K562 (cell line): ENCODE results near the gene MAP2K7. TPM values are rescaled to one million over a fixed set of nuclear protein-coding genes. Genes with fewer than 3 reads are reported as not detected.

ENCODE experiments used
- ARID3B ChIP-seq: fragments of 250-450 bp; sonication (Bioruptor Pico); IDR thresholded peaks from 2 replicates; pipeline ENCODE4 v1.4.0; 2020; ENCODE audit warnings: borderline replicate concordance
- CBX2 ChIP-seq: fragments of 200-600 bp; sonication (generic); IDR thresholded peaks from one replicate; pipeline ENCODE4 v1.6.1; 2012; ENCODE audit warnings: mild to moderate bottlenecking, low read length, inconsistent platforms; ENCODE audit not compliant: insufficient read depth, poor library complexity, severe bottlenecking
- CBX3 ChIP-seq, 2 experiments: IDR thresholded peaks; 1 replicate in 1 of 2; 2 replicates in 1 of 2; pipeline ENCODE4 v1.6.1; 2012; ENCODE audit warnings: inconsistent platforms in 2 of 2, low read length in 2 of 2, borderline replicate concordance in 1 of 2, control low read depth in 1 of 2
- EGR1 ChIP-seq: fragments of 450-650 bp; conservative IDR thresholded peaks from 2 replicates; pipeline ENCODE4 v1.6.1; 2017; ENCODE audit warnings: mild to moderate bottlenecking
- EP400 ChIP-seq: fragments of 450-650 bp; IDR thresholded peaks from 2 replicates; pipeline ENCODE4 v1.6.1; 2017; ENCODE audit warnings: antibody characterized with exemption, mild to moderate bottlenecking, moderate library complexity
- GTF2E2 ChIP-seq: fragments of 200-800 bp; sonication (Bioruptor generic); IDR thresholded peaks from 2 replicates; pipeline ENCODE4 v1.6.1; 2016; ENCODE audit warnings: missing genetic modification characterization, missing compliant biosample characterization
- HNRNPL ChIP-seq: fragments of 200-400 bp; formaldehyde crosslinking; IDR thresholded peaks from 2 replicates; pipeline ENCODE4 v1.6.1; 2017; ENCODE audit warnings: low read depth, mild to moderate bottlenecking, low read length
- MLLT1 ChIP-seq, 2 experiments: fragments of 450-650 bp; IDR thresholded peaks; 2 replicates each; pipeline ENCODE4 v1.6.1; 2016
- XRCC5 ChIP-seq: fragments of 200-400 bp; formaldehyde crosslinking; IDR thresholded peaks from 2 replicates; pipeline ENCODE4 v1.6.1; 2017; ENCODE audit warnings: low read depth, mild to moderate bottlenecking, low read length
- ZNF174 ChIP-seq: fragments of 250-450 bp; sonication (Bioruptor Pico); IDR thresholded peaks from 2 replicates; pipeline ENCODE4 v1.4.0; 2020; ENCODE audit warnings: mild to moderate bottlenecking
- ZNF253 ChIP-seq: fragments of 250-450 bp; sonication (Bioruptor Pico); conservative IDR thresholded peaks from 2 replicates; pipeline ENCODE4 v1.6.1; 2021; ENCODE audit warnings: mild to moderate bottlenecking
- ZNF324 ChIP-seq: fragments of 250-450 bp; sonication (Bioruptor Pico); IDR thresholded peaks from 2 replicates; pipeline ENCODE4 v1.4.0; 2020; ENCODE audit warnings: mild to moderate bottlenecking
- ZNF830 ChIP-seq: fragments of 250-450 bp; sonication (Bioruptor Pico); IDR thresholded peaks from 2 replicates; pipeline ENCODE4 v1.5.0; 2021; ENCODE audit warnings: mild to moderate bottlenecking
- polyA plus RNA-seq, 8 experiments: library from polyadenylated mRNA; depleted of rRNA in 4 of 8; stranded (reverse) in 5 of 8; unstranded in 3 of 8; fragments of >200 nt; fragmentation: Nextera tagmentation in 2 of 8; fragmentation: Illumina TruSeq in 1 of 8; extraction: Ambion mirVana in 2 of 8; extraction: Trizol in 1 of 8; gene quantifications; 2 replicates each; pipeline versions ENCODE4 v1.2.1 to v1.2.3, GENCODE V29; 2011 to 2014; ENCODE audit warnings: inconsistent platforms in 1 of 8, missing spikeins in 1 of 8
- total RNA-seq, 7 experiments: library from RNA; depleted of rRNA in 6 of 7; stranded (reverse); fragments of >200 nt in 6 of 7; fragmentation: Illumina TruSeq in 2 of 7; extraction: Trizol in 2 of 7; gene quantifications; 2 replicates each; pipeline versions ENCODE4 v1.2.1 to v1.2.3, GENCODE V29; 2011 to 2021; ENCODE audit warnings: low replicate concordance in 1 of 7
- TF ChIP-seq, protein P1 (sequence below): fragments of 450-650 bp; IDR thresholded peaks from 2 replicates; pipeline ENCODE4 v1.6.1; 2016; ENCODE audit warnings: mild to moderate bottlenecking, moderate library complexity

MAP2K7 gene
- total and polyA plus RNA-seq, 9 of the 15 experiments (the other 6 are each of a cell fraction or from before 2014, with no cell fraction given): 0.51 to 45.8 (median 14.1) TPM

DNA sequence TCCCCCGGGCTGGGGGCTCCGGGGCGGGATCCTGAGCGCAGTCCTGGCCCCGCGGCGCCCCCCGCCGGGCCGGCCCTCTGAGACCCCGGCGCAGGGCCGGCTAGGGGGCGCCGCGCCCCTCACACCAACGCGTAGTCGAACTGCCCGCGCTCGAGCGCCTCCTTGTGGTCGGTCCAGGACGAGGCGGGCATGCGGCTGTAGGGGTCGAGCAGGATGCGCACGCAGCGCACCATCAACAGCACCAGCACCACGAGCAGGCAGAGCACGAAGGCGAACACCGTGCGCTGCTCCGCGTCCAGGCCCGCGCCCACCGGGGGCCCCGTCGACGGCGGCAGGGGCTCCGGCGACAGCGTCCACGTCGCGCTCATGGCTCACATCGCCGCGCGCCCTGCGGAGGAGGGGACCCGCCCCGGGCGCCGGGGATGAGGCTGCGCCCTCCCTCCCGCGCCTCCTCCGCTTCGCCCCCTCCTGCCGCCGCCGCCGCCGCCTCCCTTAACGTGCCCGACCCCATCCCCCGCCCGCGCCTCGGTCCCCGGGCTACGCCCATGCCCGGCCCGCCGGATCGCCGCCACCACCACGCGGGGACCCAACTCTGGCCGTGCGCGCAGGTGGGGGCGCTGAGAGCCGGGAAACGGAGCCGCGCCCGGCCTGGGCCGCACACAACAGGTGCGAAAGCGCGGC, 21.6 kb downstream of the MAP2K7 start (continued):
- TF ChIP-seq, protein P1, sequence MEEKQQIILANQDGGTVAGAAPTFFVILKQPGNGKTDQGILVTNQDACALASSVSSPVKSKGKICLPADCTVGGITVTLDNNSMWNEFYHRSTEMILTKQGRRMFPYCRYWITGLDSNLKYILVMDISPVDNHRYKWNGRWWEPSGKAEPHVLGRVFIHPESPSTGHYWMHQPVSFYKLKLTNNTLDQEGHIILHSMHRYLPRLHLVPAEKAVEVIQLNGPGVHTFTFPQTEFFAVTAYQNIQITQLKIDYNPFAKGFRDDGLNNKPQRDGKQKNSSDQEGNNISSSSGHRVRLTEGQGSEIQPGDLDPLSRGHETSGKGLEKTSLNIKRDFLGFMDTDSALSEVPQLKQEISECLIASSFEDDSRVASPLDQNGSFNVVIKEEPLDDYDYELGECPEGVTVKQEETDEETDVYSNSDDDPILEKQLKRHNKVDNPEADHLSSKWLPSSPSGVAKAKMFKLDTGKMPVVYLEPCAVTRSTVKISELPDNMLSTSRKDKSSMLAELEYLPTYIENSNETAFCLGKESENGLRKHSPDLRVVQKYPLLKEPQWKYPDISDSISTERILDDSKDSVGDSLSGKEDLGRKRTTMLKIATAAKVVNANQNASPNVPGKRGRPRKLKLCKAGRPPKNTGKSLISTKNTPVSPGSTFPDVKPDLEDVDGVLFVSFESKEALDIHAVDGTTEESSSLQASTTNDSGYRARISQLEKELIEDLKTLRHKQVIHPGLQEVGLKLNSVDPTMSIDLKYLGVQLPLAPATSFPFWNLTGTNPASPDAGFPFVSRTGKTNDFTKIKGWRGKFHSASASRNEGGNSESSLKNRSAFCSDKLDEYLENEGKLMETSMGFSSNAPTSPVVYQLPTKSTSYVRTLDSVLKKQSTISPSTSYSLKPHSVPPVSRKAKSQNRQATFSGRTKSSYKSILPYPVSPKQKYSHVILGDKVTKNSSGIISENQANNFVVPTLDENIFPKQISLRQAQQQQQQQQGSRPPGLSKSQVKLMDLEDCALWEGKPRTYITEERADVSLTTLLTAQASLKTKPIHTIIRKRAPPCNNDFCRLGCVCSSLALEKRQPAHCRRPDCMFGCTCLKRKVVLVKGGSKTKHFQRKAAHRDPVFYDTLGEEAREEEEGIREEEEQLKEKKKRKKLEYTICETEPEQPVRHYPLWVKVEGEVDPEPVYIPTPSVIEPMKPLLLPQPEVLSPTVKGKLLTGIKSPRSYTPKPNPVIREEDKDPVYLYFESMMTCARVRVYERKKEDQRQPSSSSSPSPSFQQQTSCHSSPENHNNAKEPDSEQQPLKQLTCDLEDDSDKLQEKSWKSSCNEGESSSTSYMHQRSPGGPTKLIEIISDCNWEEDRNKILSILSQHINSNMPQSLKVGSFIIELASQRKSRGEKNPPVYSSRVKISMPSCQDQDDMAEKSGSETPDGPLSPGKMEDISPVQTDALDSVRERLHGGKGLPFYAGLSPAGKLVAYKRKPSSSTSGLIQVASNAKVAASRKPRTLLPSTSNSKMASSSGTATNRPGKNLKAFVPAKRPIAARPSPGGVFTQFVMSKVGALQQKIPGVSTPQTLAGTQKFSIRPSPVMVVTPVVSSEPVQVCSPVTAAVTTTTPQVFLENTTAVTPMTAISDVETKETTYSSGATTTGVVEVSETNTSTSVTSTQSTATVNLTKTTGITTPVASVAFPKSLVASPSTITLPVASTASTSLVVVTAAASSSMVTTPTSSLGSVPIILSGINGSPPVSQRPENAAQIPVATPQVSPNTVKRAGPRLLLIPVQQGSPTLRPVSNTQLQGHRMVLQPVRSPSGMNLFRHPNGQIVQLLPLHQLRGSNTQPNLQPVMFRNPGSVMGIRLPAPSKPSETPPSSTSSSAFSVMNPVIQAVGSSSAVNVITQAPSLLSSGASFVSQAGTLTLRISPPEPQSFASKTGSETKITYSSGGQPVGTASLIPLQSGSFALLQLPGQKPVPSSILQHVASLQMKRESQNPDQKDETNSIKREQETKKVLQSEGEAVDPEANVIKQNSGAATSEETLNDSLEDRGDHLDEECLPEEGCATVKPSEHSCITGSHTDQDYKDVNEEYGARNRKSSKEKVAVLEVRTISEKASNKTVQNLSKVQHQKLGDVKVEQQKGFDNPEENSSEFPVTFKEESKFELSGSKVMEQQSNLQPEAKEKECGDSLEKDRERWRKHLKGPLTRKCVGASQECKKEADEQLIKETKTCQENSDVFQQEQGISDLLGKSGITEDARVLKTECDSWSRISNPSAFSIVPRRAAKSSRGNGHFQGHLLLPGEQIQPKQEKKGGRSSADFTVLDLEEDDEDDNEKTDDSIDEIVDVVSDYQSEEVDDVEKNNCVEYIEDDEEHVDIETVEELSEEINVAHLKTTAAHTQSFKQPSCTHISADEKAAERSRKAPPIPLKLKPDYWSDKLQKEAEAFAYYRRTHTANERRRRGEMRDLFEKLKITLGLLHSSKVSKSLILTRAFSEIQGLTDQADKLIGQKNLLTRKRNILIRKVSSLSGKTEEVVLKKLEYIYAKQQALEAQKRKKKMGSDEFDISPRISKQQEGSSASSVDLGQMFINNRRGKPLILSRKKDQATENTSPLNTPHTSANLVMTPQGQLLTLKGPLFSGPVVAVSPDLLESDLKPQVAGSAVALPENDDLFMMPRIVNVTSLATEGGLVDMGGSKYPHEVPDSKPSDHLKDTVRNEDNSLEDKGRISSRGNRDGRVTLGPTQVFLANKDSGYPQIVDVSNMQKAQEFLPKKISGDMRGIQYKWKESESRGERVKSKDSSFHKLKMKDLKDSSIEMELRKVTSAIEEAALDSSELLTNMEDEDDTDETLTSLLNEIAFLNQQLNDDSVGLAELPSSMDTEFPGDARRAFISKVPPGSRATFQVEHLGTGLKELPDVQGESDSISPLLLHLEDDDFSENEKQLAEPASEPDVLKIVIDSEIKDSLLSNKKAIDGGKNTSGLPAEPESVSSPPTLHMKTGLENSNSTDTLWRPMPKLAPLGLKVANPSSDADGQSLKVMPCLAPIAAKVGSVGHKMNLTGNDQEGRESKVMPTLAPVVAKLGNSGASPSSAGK: peak; percentile 93
- TF ChIP-seq EP400: no peak
- TF ChIP-seq MLLT1 (IDR thresholded peaks at IDR 0.05): no peak
- no peak for TF ChIP-seq ZNF174
- TF ChIP-seq EGR1: no peak; the same call in 1 of the 2 replicates
- no peak for TF ChIP-seq CBX2
- TF ChIP-seq ZNF253 (CRISPR knock-in tag): no peak
- TF ChIP-seq ZNF830 (CRISPR knock-in tag): no peak
- TF ChIP-seq CBX3 (IDR thresholded peaks at IDR 0.05; ENCODE audit: borderline replicate concordance in 1 of 2, low read length in 2 of 2): peak in 1 of 2 experiments; percentile 87; a peak in 1 of 3 replicates
- TF ChIP-seq HNRNPL: 0 out of 2 replicates have a peak, but pooled peaks have one; percentile 40
- no peak for TF ChIP-seq ZNF324 (CRISPR knock-in tag)
- TF ChIP-seq GTF2E2 (tag): no peak
- no peak for TF ChIP-seq XRCC5
- TF ChIP-seq ARID3B: no peak
